H9 (cell line): ENCODE data around the gene DDT. TPM values are rescaled to one million over a fixed set of nuclear protein-coding genes. Genes with fewer than 3 reads are reported as not detected.

ENCODE experiments used
- DNase-seq: peaks from one replicate; pipeline ENCODE4 v3.0.0-alpha.2; 2017
- H2AFZ ChIP-seq: one replicate; pipeline ENCODE4 v1.6.1; 2013; ENCODE audit warnings: mild to moderate bottlenecking, low read length, control low read depth, moderate library complexity
- H2AK5ac ChIP-seq: 2 replicates; pipeline ENCODE4 v1.6.1; 2013; ENCODE audit warnings: low read length, control low read depth, mixed read lengths; ENCODE audit not compliant: insufficient read length
- H2BK120ac ChIP-seq: one replicate; pipeline ENCODE4 v1.6.1; 2013; ENCODE audit warnings: low read depth, mild to moderate bottlenecking, low read length, control low read depth, inconsistent platforms; ENCODE audit not compliant: poor library complexity, severe bottlenecking
- H2BK12ac ChIP-seq: 2 replicates; pipeline ENCODE4 v1.6.1; 2013; ENCODE audit warnings: low read length, control low read depth, mixed read lengths, low read depth; ENCODE audit not compliant: insufficient read length
- H2BK15ac ChIP-seq: 2 replicates; pipeline ENCODE4 v1.6.1; 2013; ENCODE audit warnings: low read depth, low read length, control low read depth
- H2BK20ac ChIP-seq: one replicate; pipeline ENCODE4 v1.6.1; 2013; ENCODE audit warnings: low read depth, mild to moderate bottlenecking, low read length, control low read depth, inconsistent platforms; ENCODE audit not compliant: poor library complexity, severe bottlenecking
- H2BK5ac ChIP-seq: 2 replicates; pipeline ENCODE4 v1.6.1; 2013; ENCODE audit warnings: low read length, control low read depth, mixed read lengths; ENCODE audit not compliant: insufficient read length
- H3K14ac ChIP-seq: 2 replicates; pipeline ENCODE4 v1.6.1; 2013; ENCODE audit warnings: low read length, control low read depth; ENCODE audit not compliant: insufficient read depth
- H3K18ac ChIP-seq: 2 replicates; pipeline ENCODE4 v1.6.1; 2013; ENCODE audit warnings: low read depth, mild to moderate bottlenecking, mixed read lengths, low read length, control low read depth; ENCODE audit not compliant: insufficient read length
- H3K23ac ChIP-seq: 2 replicates; pipeline ENCODE4 v1.6.1; 2013; ENCODE audit warnings: low read length, control low read depth, mixed read lengths, low read depth; ENCODE audit not compliant: insufficient read length
- H3K23me2 ChIP-seq: 2 replicates; pipeline ENCODE4 v1.6.1; 2013; ENCODE audit warnings: low read depth, mild to moderate bottlenecking, mixed read lengths, low read length, control low read depth; ENCODE audit not compliant: insufficient read length, poor library complexity, severe bottlenecking
- H3K27ac ChIP-seq: 2 replicates; pipeline ENCODE4 v1.5.1; 2013; ENCODE audit warnings: low read length, control low read depth, mixed read lengths, low read depth; ENCODE audit not compliant: insufficient read length
- H3K27me3 ChIP-seq: 2 replicates; pipeline ENCODE4 v1.6.1; 2013; ENCODE audit warnings: low read length, control low read depth, inconsistent platforms; ENCODE audit not compliant: insufficient read depth
- H3K4ac ChIP-seq: 2 replicates; pipeline ENCODE4 v1.6.1; 2013; ENCODE audit warnings: low read depth, mild to moderate bottlenecking, control low read depth, inconsistent platforms, low read length, moderate library complexity
- H3K4me1 ChIP-seq: 2 replicates; pipeline ENCODE4 v1.6.1; 2013; ENCODE audit warnings: low read length, control low read depth, inconsistent platforms; ENCODE audit not compliant: insufficient read depth
- H3K4me2 ChIP-seq: 2 replicates; pipeline ENCODE4 v1.6.1; 2013; ENCODE audit warnings: low read length, control low read depth, mixed read lengths; ENCODE audit not compliant: insufficient read length, insufficient read depth
- H3K56ac ChIP-seq: 2 replicates; pipeline ENCODE4 v1.6.1; 2013; ENCODE audit warnings: low read depth, mild to moderate bottlenecking, mixed read lengths, low read length, control low read depth; ENCODE audit not compliant: insufficient read length
- H3K79me1 ChIP-seq: 2 replicates; pipeline ENCODE4 v1.6.1; 2013; ENCODE audit warnings: low read depth, mild to moderate bottlenecking, moderate library complexity, low read length, control low read depth, inconsistent platforms; ENCODE audit not compliant: insufficient read depth, poor library complexity, severe bottlenecking
- H3K79me2 ChIP-seq: 2 replicates; pipeline ENCODE4 v1.6.1; 2013; ENCODE audit warnings: low read length, control low read depth, inconsistent platforms; ENCODE audit not compliant: insufficient read depth
- H3K9ac ChIP-seq: 2 replicates; pipeline ENCODE4 v1.6.1; 2013; ENCODE audit warnings: low read length, control low read depth, mixed read lengths; ENCODE audit not compliant: insufficient read length; ENCODE audit errors: extremely low read depth
- H3K9me3 ChIP-seq: one replicate; pipeline ENCODE4 v1.6.1; 2013; ENCODE audit warnings: low read depth, low read length, inconsistent platforms; ENCODE audit not compliant: control insufficient read depth
- H3T11ph ChIP-seq: one replicate; pipeline ENCODE4 v1.6.1; 2013; ENCODE audit warnings: mild to moderate bottlenecking, low read length, control low read depth, inconsistent platforms
- H4K20me1 ChIP-seq: one replicate; pipeline ENCODE4 v1.6.1; 2013; ENCODE audit not compliant: control insufficient read depth, insufficient read length, insufficient read depth
- H4K5ac ChIP-seq: 2 replicates; pipeline ENCODE4 v1.6.1; 2013; ENCODE audit warnings: low read depth, mild to moderate bottlenecking, mixed read lengths, low read length, control low read depth; ENCODE audit not compliant: insufficient read length
- H4K8ac ChIP-seq: replicated peaks from 2 replicates; pipeline ENCODE4 v1.6.1; 2013; ENCODE audit warnings: low read length, control low read depth, mixed read lengths, low read depth; ENCODE audit not compliant: insufficient read length
- H4K91ac ChIP-seq: 2 replicates; pipeline ENCODE4 v1.6.1; 2013; ENCODE audit warnings: low read depth, mild to moderate bottlenecking, moderate library complexity, mixed read lengths, low read length, control low read depth; ENCODE audit not compliant: insufficient read length
- H3K27ac Mint-ChIP-seq, 3 experiments: 2 replicates in 2 of 3; 3 replicates in 1 of 3; pipeline ENCODE4 v1.8.0; 2020 to 2021; ENCODE audit warnings: mixed read lengths in 3 of 3, mild to moderate bottlenecking in 1 of 3, moderate library complexity in 1 of 3
- H3K27me3 Mint-ChIP-seq: 2 replicates; pipeline ENCODE4 v1.8.0; 2021; ENCODE audit warnings: low read depth, mild to moderate bottlenecking, moderate library complexity, mixed read lengths
- H3K36me3 Mint-ChIP-seq, 3 experiments: 2 replicates in 2 of 3; 3 replicates in 1 of 3; pipeline ENCODE4 v1.8.0; 2020 to 2021; ENCODE audit warnings: low read depth in 3 of 3, mixed read lengths in 3 of 3; ENCODE audit not compliant: insufficient read depth in 1 of 3
- H3K4me1 Mint-ChIP-seq, 2 experiments: 2 replicates each; pipeline ENCODE4 v1.8.0; 2020; ENCODE audit warnings: mixed read lengths in 2 of 2
- H3K4me3 Mint-ChIP-seq, 2 experiments: 2 replicates in 1 of 2; 3 replicates in 1 of 2; pipeline ENCODE4 v1.8.0; 2020 to 2021; ENCODE audit warnings: mild to moderate bottlenecking in 2 of 2, mixed read lengths in 2 of 2, moderate library complexity in 1 of 2
- H3K9me3 Mint-ChIP-seq, 2 experiments: 2 replicates in 1 of 2; 3 replicates in 1 of 2; pipeline ENCODE4 v1.8.0; 2020; ENCODE audit warnings: mild to moderate bottlenecking in 2 of 2, mixed read lengths in 2 of 2, moderate library complexity in 1 of 2
- WGBS: extraction: QIAGEN DNeasy Blood & Tissue Kit; methylation state at CpG from one replicate; pipeline ENCODE4 v1.1.7; 2013; ENCODE audit warnings: missing lambda C conversion rate, low lambda C conversion rate, mixed read lengths; ENCODE audit not compliant: insufficient read length; ENCODE audit errors: extremely low coverage; 5-methylcytosine and 5-hydroxymethylcytosine counted together
- total RNA-seq: library from RNA; stranded (reverse); gene quantifications from 2 replicates; pipeline ENCODE4 v1.2.1, GENCODE V29; 2021
- TF ChIP-seq, protein P1 (sequence below): fragments of 200-600 bp; sonication (generic); conservative IDR thresholded peaks from 3 replicates; pipeline ENCODE4 v1.8.0; 2021; ENCODE audit warnings: antibody characterized with exemption, mild to moderate bottlenecking

Gene DDT
- total RNA-seq, 1 experiment from 2014 or later, result 185 TPM

DNA sequence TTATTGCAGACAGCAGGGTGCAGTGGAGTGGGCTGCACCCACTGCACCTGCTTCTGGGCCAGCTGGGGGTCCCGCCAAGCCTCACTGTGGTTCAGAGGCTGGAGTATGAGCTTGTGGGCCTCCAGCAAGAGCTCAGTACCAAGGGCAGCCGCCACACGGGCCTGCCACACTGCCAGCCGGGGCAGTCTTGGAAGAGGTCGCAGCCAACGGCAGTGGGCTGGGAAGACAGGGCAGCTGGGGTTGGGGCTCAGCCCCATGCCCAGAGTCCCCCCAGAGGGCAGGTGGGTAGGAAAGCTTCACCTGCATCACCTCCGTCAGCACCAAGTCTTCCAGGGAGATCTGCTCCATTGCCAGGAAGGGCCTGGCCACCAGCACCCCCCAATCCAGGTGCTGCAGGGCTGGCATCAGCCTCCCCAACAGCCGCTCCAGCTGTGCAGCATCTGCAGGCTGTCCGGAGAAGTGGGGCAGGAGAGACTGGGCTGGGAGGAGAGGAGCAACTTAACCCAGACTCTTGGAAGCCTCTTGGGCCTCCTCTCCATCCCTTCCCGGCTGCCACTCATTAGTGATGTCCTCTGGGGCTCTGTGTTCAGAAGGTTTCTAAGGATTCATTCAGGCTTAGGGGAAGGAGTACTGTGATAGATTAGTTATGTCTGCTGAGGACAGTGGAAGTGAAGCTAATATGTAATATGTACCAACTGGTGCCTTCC is 32.1 kb upstream of the DDT start:
- H4K5ac ChIP-seq, result no peak overlapping the region
- H3K79me2 ChIP-seq, result no peaks in the 10 kb centered on the region
- no peak overlapping the region for H3K18ac ChIP-seq
- peaks cover 11% of the 10 kb centered on the region for H3K27me3 Mint-ChIP-seq
- no peaks in the 10 kb centered on the region for H3K23me2 ChIP-seq
- H2BK5ac ChIP-seq, result no peak overlapping the region
- H2AK5ac ChIP-seq, result no peak overlapping the region
- no peak overlapping the region; a peak in 1 of 7 replicates for H3K27ac Mint-ChIP-seq
- no peak overlapping the region for H2BK12ac ChIP-seq
- no peak overlapping the region for H2BK20ac ChIP-seq
- no peak overlapping the region; the same call in 1 of the 2 replicates for H3K14ac ChIP-seq
- H3K4ac ChIP-seq, result no peak overlapping the region
- H3K9ac ChIP-seq, result no peak overlapping the region
- H3K9me3 Mint-ChIP-seq, result peaks cover 0 to 4% of the 10 kb centered on the region in 2 experiments; a peak in 2 of 5 replicates
- no peak overlapping the region for H2BK120ac ChIP-seq
- H3T11ph ChIP-seq, result no peak overlapping the region
- no peaks in the 10 kb centered on the region for H3K9me3 ChIP-seq
- H3K56ac ChIP-seq, result no peak overlapping the region
- H3K27me3 ChIP-seq, result no peaks in the 10 kb centered on the region; the same call in 1 of the 2 replicates
- TF ChIP-seq, protein P1, sequence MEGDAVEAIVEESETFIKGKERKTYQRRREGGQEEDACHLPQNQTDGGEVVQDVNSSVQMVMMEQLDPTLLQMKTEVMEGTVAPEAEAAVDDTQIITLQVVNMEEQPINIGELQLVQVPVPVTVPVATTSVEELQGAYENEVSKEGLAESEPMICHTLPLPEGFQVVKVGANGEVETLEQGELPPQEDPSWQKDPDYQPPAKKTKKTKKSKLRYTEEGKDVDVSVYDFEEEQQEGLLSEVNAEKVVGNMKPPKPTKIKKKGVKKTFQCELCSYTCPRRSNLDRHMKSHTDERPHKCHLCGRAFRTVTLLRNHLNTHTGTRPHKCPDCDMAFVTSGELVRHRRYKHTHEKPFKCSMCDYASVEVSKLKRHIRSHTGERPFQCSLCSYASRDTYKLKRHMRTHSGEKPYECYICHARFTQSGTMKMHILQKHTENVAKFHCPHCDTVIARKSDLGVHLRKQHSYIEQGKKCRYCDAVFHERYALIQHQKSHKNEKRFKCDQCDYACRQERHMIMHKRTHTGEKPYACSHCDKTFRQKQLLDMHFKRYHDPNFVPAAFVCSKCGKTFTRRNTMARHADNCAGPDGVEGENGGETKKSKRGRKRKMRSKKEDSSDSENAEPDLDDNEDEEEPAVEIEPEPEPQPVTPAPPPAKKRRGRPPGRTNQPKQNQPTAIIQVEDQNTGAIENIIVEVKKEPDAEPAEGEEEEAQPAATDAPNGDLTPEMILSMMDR, result no peak
- no peak for DNase-seq
- no peak overlapping the region for H2AFZ ChIP-seq
- peaks cover 9 to 20% of the 10 kb centered on the region in 2 experiments for H3K4me1 Mint-ChIP-seq
- H4K20me1 ChIP-seq, result peaks cover 2% of the 10 kb centered on the region
- H3K36me3 Mint-ChIP-seq, result no peaks in the 10 kb centered on the region; a peak in 3 of 7 replicates
- H3K4me3 Mint-ChIP-seq, result no peak overlapping the region
- peaks cover 1% of the 10 kb centered on the region; the same call in 1 of the 2 replicates for H3K4me1 ChIP-seq
- no peak overlapping the region for H4K91ac ChIP-seq
- no peaks in the 10 kb centered on the region for H3K79me1 ChIP-seq
- no peak overlapping the region for H4K8ac ChIP-seq
- no CpG with 5 or more reads among the region's 10 CpGs for WGBS
- H2BK15ac ChIP-seq, result no peak overlapping the region
- no peak overlapping the region for H3K23ac ChIP-seq
- no peak overlapping the region for H3K27ac ChIP-seq
- no peak overlapping the region for H3K4me2 ChIP-seq
